Measurements from ENCODE around the gene EHMT1. TPM values are rescaled to one million over a fixed set of nuclear protein-coding genes. Genes with fewer than 3 reads are reported as not detected.

Gene EHMT1
- total and polyA plus RNA-seq, 2 of the 8 experiments (the other 6 are each of a cell fraction or from before 2014, with no cell fraction given): 95.7 to 163 TPM

GRCh38 chr9:137642118-137642601, 23.4 kb downstream of the EHMT1 start:
- FAIRE-seq: no peak
- H3K4ac ChIP-seq (replicated peaks; ENCODE audit: insufficient read length, low read depth, low read length): no peak overlapping the region

More at GRCh38 chr9:137642118-137642601, 23.4 kb downstream of the EHMT1 start:
- H2BK12ac ChIP-seq (ENCODE audit: low read depth, low read length): no peak overlapping the region
- ChIA-PET POLR2A (ENCODE audit: partially characterized antibody) (interaction anchor here (1.0 to 2.2 kb wide), 4 partner anchors 12 to 25 kb away, joined by 3 to 6 read pairs (median 5); no protein-coding TSS in a partner anchor), CTCF (ENCODE audit: partially characterized antibody) (interaction anchor here (1.0 to 1.3 kb wide), 2 partner anchors 18 to 53 kb away, joined by 3 to 4 read pairs; no protein-coding TSS in a partner anchor)
- peaks cover 24% of the 10 kb centered on the region for H3K79me1 ChIP-seq (ENCODE audit: low read depth, low read length)
- no peak overlapping the region for H2BK15ac ChIP-seq (ENCODE audit: low read length)
- no peak overlapping the region for H3K27ac ChIP-seq (ENCODE audit: low read depth, low read length)
- peaks cover 0 to 4% (median 0%) of the 10 kb centered on the region in 4 experiments; a peak in 2 of 7 replicates for H3K4me1 ChIP-seq (replicated peaks in 1 of 4; ENCODE audit: control insufficient read depth in 3 of 4, insufficient read depth in 4 of 4, low read length in 3 of 4)
- H2BK5ac ChIP-seq (ENCODE audit: low read depth, low read length): no peak overlapping the region
- no peak overlapping the region for H3K9ac ChIP-seq (replicated peaks in 1 of 4; ENCODE audit: extremely low read depth in 1 of 4, low read depth in 3 of 4, low read length in 3 of 4)
- H2AFZ ChIP-seq (ENCODE audit: low read length): no peak overlapping the region
- no peak overlapping the region for H2BK20ac ChIP-seq (ENCODE audit: low read length)
- H3K14ac ChIP-seq (ENCODE audit: insufficient read length): no peak overlapping the region
- WGBS, 2 experiments (ENCODE audit: extremely low coverage in 1 of 2, insufficient coverage in 1 of 2, insufficient read length in 1 of 2, insufficient replicate concordance in 2 of 2, low coverage in 1 of 2, low lambda C conversion rate in 2 of 2, missing lambda C conversion rate in 1 of 2): 92% methylated on average over 10 of the region's 10 CpGs; no CpG with 5 or more reads in 1 of the 2 experiments
- TF ChIP-seq CBX5 (IDR thresholded peaks at IDR 0.05; ENCODE audit: low read depth, low read length) (no peak), EP300 (IDR thresholded peaks at IDR 0.05; ENCODE audit: borderline replicate concordance in 1 of 2, low read depth in 2 of 2, low read length in 2 of 2) (no peak), SP4 (IDR thresholded peaks at IDR 0.05; ENCODE audit: low read length) (no peak), ASH2L (IDR thresholded peaks at IDR 0.05; ENCODE audit: low read length) (no peak), KDM1A (IDR thresholded peaks at IDR 0.05; ENCODE audit: borderline replicate concordance, low read length) (no peak), PHF8 (conservative IDR thresholded peaks at IDR 0.05; ENCODE audit: low read depth, low read length) (no peak), JUND (IDR thresholded peaks at IDR 0.05; ENCODE audit: low read length) (no peak), SIX5 (IDR thresholded peaks at IDR 0.05; ENCODE audit: low read depth, low read length) (no peak), RAD21 (IDR thresholded peaks at IDR 0.05 in 1 of 2, conservative IDR thresholded peaks at IDR 0.05 in 1 of 2; ENCODE audit: low read depth in 2 of 2, low read length in 2 of 2) (no peak), SUZ12 (IDR thresholded peaks at IDR 0.05; ENCODE audit: low read length) (no peak), BCL11A (IDR thresholded peaks at IDR 0.05; ENCODE audit: low read depth in 2 of 2, low read length in 2 of 2) (no peak), NANOG (IDR thresholded peaks at IDR 0.05; ENCODE audit: insufficient read depth, low read depth, low read length, poor library complexity, severe bottlenecking) (no peak), CHD2 (IDR thresholded peaks at IDR 0.05; ENCODE audit: low read length) (no peak)
- H3K23me2 ChIP-seq (ENCODE audit: low read depth, low read length): no peaks in the 10 kb centered on the region
- H3K18ac ChIP-seq (ENCODE audit: extremely low read depth, low read length): no peak overlapping the region
- no peak overlapping the region for H4K91ac ChIP-seq (replicated peaks; ENCODE audit: insufficient read length, low read length)
- H3K56ac ChIP-seq (replicated peaks; ENCODE audit: insufficient read length, low read depth, low read length): no peak overlapping the region
- no peak for DNase-seq (ENCODE audit: low read depth in 1 of 2, low spot score in 2 of 2)
- H4K20me1 ChIP-seq (replicated peaks in 1 of 2; ENCODE audit: control insufficient read depth in 1 of 2, insufficient read depth in 2 of 2, low read length in 2 of 2): peaks cover 14 to 27% of the 10 kb centered on the region in 2 experiments
- H3K23ac ChIP-seq (ENCODE audit: insufficient read length): no peak overlapping the region
- no peaks in the 10 kb centered on the region for H3K27me3 ChIP-seq (replicated peaks in 1 of 4; ENCODE audit: control insufficient read depth in 3 of 4, extremely low read depth in 1 of 4, insufficient read depth in 3 of 4, low read length in 3 of 4)
- H3K4me2 ChIP-seq (ENCODE audit: insufficient read depth in 1 of 2, low read depth in 2 of 2, low read length in 2 of 2): no peak overlapping the region
- no peak overlapping the region for H3K4me3 ChIP-seq (ENCODE audit: extremely low read depth in 1 of 4, insufficient read depth in 2 of 4, low read depth in 3 of 4, low read length in 4 of 4)
- H2AK5ac ChIP-seq (ENCODE audit: low read depth, low read length): no peak overlapping the region
- H3K9me3 ChIP-seq (ENCODE audit: insufficient read depth in 2 of 2, low read depth in 1 of 2, low read length in 1 of 2): 0 out of 4 replicates have a peak, but pooled peaks cover 0 to 2% of the 10 kb centered on the region in 2 experiments
- H4K8ac ChIP-seq (ENCODE audit: extremely low read depth, insufficient read depth, low read length): no peak overlapping the region
- no peak overlapping the region for H4K5ac ChIP-seq (ENCODE audit: insufficient read length, low read depth, low read length)
- H2BK120ac ChIP-seq (replicated peaks; ENCODE audit: low read depth, low read length): no peak overlapping the region
- H3K79me2 ChIP-seq (ENCODE audit: control insufficient read depth in 1 of 2, insufficient read depth in 2 of 2, low read length in 2 of 2): peaks cover 21 to 96% of the 10 kb centered on the region in 2 experiments
- H3K36me3 ChIP-seq (ENCODE audit: control insufficient read depth in 2 of 4, insufficient read depth in 4 of 4, low read length in 3 of 4): peaks cover 0 to 10% (median 0%) of the 10 kb centered on the region in 4 experiments; a peak in 1 of 8 replicates

Data from H1 (cell line).